ENCODE measurements around the gene ADGRD2.

ADGRD2 gene

DNA sequence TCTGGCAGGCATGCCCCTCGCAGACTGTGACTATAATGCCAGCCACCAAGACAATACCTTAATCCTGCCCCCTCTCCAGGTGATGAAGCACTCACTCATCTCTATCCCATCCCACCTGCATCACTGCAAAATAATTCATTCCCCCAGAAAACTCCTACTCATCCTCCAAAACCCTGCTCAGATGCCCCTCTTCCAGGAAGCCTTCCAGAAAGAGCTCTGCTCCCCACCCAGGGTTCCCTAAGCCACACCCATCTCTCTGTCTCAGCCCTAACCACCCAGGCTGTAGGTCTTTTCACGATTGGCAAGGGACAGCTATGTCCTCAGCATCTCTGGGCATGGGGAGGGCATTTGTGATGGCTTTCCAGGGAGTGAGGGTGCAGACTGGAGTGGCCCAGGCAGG, 39.8 kb downstream of the ADGRD2 start:
- no peak overlapping the region for H3K27ac ChIP-seq
- H3K4me3 ChIP-seq: no peak overlapping the region

DNA sequence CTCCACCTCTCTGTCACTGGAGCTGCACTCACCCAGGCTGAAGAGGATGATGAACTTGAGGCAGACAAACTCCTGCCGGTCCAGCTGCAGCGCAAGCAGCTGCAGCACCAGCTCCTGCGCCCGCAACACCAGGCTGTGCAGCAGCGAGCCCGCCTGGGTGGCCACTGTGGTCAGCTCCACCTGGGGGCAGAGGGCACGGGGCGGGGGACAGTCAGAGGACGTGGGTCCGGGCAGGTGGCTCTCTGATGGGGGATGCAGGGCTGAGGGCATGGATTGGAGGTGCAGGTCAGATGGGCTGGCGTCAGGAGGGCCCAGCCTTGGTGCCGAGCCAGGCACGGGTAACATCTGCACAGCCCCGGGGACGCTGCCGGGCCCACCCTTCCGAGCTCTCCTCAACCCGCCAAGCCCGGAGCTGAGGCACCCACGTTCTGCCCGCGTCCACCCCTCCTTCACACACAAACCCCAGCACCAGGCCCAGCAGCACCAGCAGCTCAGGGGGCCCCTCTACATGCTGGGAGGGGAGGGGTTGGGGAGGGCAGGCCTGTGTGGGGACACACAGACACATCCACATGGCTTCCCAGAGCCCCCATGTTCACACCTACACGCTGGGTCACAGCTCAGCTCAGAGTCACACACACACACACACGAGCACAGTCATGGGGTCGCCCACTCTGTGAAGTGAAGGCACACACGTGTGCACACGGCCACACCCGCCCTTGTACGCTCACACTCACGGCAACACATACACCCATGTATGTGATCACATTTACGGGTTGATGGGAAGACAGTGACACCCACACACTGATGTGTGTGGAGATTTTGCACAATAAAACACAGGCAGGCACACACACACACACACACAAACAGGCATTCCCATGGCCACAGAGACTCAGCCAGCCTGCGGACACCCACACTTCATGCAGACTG, 41.1 kb downstream of the ADGRD2 start:
- Histone ChIP-seq H3K4me3 (no peak overlapping the region), H3K27ac (no peak overlapping the region)

DNA sequence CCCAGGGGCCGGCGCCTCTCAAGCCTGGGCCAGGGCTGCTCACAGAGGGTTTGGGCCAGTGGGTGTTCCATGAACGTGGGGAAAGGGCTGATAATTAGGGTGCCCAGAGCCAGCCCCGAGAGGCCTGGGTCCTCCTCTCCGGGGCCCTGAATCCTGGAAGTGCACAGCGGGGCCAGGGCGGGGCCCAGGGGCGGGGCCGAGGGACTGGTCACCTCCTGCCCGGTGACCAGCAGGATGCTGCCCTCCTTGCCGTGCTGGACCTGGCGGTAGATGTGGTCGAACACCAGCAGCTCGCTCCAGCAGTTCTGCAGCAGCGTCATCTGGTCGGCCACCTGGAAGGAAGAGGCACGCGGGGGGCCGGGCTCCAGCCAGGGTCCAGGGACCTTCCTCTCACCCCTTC, 42.6 kb downstream of the ADGRD2 start:
- Histone ChIP-seq H3K4me3 (no peak overlapping the region), H3K27ac (no peak overlapping the region)

DNA sequence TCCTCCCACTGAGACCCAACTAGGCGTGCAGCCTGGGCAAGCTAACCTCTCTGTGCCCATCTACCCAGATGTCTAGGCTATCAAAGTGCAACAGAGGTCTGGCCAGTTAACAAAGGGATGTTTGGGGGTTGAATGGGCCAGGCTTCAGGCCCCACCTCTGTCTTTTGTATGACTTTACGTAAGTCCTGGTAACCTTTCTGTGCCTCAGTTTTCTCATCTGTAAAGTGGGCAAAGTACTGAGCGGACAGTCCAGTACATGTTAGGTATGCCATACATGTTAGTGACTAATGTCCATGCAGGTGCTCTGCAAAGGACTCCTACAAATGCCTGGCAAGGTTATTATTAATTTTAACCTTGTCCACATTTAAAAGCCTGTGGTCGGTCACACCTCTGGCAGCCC, 43.0 kb downstream of the ADGRD2 start:
- H3K4me3 ChIP-seq: no peak overlapping the region
- no peak overlapping the region for H3K27ac ChIP-seq

DNA sequence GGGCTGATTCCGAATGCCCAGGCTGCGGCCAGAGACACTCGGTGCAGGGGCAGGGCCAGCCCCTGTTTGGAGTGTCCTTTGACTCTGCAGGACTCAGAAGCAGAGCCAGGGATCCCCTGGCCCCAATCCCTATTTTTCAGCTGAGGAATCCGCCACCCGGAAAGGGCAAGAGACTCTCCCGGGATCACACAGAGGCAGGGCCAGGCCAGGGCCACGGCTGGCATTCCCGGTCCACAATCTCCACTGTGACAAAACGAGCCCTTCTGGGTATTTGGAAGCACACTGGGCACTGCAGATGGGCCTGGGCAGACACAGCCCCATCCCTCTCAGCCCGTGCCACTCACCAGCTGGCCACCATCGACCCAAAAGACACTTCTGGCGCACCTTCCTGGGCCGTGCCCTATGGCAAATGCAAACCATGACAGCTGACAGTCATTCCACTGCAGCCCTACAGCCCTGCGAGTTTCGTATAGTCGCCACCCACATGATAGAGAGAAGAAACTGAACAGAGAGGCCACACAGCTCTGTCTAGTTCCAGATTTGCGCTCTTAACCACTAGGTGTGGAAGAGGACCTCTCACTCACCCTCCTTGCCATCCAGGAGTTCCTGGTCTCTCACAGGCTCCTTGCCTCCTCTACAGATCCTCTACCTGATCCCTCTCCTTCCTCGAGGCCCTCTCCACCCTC, 43.7 kb downstream of the ADGRD2 start:
- Histone ChIP-seq H3K27ac (no peak overlapping the region), H3K4me3 (no peak overlapping the region)

DNA sequence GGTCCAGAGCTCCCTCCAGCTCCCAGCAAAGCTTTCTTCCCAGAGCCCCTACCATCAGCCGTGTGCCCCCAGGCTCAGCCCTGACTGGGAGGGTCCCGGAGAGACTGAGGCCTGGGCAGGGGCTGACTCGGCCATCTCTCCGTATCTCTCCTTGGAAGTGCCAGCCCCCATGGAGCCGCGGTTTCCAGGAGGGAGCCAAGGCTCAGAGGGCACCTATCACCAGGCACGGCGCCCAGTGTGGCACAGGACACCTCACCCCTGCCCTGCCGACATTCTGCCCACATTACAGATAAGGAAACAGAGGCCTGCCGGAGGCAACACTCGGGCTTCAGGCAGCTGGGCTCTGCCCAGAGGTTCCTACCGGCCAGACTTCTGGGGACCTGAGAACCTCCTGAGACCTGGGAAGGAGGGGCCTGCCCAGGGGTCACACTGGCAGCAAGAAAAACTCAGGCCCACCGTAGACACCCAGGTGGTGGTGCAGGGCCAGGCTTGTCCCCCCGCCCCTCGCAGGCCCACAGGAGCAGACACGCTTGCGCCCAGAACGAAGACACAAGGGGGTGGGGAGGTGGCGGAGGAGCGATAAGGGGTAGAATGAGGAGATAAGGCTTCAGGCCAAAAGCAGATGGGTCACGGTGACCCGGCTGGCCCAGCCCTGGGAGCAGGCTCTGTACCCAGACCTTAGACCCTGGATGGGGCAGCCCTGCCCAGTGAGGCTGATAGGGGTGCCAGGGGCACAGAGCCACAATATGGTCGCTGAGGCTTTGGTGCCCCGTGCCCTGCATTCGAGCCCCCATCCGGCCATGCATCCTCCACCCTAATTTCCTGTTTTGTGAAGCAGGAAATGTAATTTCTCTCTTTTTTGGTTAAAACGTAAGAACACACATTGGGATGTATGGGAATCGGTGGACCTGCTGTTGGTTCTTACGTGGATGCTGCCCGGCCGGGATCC, 45.1 kb downstream of the ADGRD2 start:
- Histone ChIP-seq H3K4me3 (no peak overlapping the region), H3K27ac (no peak overlapping the region)

DNA sequence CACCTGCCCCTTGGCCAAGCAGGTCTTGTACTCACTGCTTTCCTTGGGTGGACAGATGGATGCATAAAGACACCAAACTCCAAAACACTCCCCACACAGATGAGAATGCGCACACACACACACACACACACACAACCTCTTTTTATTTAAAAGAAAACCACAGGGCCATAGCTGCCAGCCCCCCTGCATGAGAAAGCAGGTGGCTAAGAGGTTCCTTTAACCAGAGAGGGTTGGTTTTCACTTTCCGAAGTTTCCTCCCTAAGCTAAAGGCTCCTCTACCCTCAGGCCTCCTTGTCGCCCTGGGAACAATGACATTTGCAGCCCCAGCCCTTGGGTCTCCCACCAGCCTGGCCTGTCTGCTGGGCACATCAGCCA, 45.8 kb downstream of the ADGRD2 start:
- H3K27ac ChIP-seq: no peak overlapping the region
- H3K4me3 ChIP-seq: no peak overlapping the region

DNA sequence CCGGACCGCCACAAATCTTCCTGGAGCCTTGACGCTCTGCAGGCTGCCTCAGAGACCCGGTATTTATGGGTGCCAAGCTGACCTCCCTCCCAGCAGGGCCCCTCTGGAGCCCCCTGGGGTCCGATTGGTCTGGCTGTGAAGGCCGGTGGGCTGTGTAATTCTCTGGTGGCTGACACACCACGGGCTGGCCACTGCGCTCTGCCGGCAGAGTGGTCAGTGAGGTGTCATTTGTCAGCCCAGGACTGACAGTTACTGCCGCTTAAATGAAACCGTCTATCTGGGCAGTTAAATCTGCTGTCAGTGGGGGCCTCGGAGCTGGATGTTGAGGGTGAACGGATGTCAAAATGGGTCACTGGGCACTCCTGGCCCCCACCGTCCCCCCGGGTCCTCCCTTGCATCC, 46.2 kb downstream of the ADGRD2 start:
- Histone ChIP-seq H3K27ac (no peak overlapping the region), H3K4me3 (no peak overlapping the region)

DNA sequence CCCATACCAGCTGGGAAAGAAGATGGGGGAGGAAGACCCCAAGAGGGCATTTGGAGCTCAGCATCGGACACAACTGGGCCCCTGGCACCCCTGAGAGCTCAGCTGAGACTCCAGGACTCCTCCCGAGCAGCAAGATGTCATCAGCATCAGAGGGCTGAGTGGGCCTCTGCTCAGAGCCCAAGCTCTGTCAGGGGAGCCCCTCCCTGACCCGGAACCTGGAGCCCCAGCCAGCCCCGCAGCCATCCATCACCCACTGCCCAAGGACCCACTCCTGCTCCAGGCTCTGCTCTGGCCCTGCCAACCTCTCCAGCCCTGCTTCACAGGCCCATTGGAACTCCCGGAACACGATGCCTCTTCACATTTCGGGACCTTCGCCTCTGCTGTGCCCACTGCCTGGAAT, 47.2 kb downstream of the ADGRD2 start:
- Histone ChIP-seq H3K4me3 (no peak overlapping the region), H3K27ac (no peak overlapping the region)

DNA sequence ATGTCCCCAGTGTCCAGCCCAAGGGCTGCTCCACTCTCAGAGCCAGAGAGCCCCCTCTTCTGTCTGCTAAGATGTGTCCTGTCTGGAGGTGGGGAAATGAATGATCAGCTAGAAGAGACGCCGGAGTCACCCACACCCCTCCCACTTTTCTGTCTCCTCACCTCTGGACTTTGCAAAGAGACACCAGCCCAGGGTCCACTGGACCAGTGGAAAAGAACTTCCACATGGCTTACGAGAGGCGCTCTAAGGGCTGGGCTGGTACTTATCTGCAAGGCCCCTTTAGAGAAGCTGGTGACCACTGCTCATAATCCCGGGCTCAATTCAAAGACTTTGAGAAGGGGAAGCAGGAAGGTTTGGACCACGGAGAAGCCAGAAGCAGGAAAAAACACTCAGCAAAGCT, 47.8 kb downstream of the ADGRD2 start:
- H3K27ac ChIP-seq: no peak overlapping the region
- no peak overlapping the region for H3K4me3 ChIP-seq

DNA sequence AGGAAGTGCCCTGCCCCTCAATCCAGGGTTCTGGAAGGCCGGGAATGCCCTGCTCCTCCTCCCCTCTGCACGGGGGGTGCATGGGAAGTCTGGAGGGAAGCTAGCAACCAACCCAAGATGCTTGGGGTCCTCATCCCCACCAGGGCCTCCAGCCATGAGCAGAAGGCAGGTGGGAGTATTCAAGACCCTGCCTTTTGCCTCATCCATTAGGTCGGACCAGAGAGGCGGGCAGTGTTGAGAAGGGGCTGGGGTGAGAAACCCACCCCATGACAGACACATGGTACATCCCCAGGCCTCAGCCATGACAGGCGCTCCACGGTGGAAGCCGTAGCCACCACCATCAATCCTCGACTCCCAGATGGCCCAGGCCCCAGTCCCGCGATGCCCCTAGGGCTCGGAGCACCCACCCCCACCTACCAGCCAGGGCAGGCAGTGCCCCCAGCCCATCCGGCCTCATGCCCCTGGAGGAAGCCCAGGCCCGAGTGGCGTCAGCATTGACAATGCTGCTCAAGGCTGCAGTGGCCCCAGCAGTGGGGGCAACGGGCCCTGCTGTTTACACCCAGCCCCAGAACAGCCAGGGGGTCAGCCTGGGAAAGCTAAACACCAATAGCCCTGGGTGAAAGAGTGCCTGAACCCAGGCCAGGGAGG, 48.4 kb downstream of the ADGRD2 start:
- H3K27ac ChIP-seq: no peak overlapping the region

DNA sequence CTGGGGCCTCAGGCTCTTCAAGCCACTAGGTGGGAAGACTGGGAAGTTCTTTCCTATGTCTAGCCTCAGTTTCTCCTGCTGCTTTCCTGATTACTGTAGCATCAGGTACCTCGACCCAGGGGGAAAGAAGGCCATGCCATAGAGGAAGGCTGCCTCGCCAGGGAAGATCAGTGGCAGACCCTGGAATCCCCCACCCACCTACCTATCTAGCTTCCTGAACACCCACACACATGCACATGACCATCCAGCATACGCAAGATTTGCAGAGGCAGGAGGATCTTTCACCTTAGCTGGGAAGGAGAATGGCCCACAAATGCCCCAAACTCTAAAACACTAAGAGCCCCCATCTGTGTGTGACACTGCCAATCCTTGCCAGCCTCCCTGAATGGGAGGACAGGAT, 49.0 kb downstream of the ADGRD2 start:
- H3K27ac ChIP-seq: no peak overlapping the region
- no peak overlapping the region for H3K4me3 ChIP-seq

More for the DNA sequence above, 48.4 kb downstream of the ADGRD2 start:
- no peak overlapping the region for H3K4me3 ChIP-seq

DNA sequence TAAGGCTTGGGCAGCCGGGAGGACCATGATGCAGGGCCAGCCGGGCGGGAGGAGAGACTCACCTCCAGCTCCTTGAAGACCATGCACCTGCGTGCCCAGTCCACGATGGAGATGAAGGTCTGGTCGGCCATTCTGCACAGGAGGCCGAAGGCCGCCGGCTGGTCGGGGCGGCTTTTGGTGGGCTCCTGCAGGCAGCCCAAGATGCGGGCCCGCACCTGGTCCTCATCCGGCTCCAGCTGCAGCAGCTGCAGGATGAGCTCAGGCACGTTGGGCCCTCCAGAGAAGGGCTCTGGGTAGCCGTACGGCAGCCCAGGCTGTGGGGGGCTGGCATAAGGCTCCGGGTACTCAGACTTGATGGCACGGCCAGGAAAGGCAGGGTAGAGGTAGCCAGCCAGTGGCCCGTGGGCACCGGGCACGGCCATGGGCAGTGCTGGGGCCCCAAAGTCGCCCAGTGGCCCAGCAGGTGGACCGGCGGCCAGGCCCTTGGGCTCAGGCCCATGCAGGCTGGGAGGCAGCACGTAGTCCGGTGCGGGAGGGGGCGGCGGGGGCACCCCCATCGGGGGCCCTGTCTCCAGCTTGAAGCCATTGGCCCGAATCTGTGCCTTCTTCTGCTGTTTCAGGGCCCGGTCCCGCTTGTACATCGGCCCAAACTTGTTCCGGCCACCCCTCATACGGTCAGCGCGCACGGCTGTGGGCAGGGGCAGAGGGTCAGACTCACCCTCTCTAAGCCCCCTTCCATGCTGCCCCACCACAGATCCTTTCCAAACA, 50.0 kb downstream of the ADGRD2 start:
- Histone ChIP-seq H3K27ac (no peak overlapping the region), H3K4me3 (no peak overlapping the region)

DNA sequence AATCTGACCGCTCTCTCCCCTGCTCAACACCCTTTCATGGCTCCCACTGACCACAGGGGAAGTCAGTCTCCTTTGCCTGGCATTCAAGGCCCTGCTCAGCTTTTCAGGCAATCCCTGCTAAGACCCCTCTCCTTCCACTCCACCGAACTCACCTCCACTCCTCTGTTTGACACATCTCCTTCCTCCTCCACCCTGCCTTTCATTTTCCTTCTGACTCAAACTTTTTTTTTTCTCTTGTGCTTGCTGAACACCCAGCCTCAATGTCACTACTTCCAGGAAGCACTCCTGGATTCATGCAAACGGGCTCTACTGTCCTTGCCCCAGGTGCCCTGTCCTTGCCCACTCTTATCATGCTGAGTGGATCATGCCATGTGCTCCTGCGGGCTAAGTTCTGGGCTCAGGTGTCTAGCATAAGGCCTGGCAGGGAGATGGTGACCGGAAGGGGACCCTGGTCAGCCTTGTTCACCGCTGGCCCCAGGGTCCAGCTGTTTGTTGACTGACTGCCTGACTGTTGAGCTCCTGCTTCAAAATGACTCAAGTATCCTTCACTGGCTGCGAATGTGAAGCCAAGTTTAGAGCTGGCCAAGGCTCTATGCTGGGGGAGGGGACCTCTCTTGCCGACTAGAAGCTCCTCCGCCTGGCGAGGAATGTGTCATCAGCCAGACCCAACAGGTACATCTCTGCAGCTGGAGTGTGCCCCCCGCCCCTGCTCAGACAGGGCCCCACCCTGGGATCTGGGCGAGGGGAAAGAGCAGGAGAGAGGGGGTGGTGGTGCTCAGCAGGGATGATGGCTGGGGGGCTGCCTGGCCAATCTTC, 50.8 kb downstream of the ADGRD2 start:
- H3K4me3 ChIP-seq: no peak overlapping the region
- no peak overlapping the region for H3K27ac ChIP-seq

DNA sequence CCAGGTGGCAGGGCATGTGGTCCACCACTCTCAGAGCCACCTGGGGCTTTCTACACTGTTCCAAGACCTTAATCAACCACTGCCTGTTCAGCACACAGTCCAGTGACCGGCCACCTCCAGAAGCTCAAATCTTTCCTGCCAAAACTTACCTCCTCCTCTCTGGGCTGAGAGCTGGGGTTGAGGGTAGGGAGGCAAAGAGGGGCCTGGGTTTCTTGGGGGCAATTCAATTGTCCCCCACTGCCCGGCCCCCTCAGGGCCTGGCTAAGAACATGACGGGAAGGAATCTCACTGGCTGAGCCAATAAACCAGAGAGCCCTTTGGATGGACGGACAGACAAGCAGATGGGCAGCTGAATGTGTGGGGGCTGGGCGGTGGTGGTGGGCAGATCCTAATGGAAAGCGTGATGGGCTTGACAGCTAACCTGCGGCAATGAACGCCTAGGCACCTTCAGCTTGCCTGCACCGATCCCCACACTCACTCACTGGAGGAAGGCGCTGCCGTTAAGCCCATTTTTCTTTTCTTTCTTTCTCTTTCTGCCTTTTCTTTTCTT, 51.6 kb downstream of the ADGRD2 start:
- H3K4me3 ChIP-seq: no peak overlapping the region
- H3K27ac ChIP-seq: no peak overlapping the region

DNA sequence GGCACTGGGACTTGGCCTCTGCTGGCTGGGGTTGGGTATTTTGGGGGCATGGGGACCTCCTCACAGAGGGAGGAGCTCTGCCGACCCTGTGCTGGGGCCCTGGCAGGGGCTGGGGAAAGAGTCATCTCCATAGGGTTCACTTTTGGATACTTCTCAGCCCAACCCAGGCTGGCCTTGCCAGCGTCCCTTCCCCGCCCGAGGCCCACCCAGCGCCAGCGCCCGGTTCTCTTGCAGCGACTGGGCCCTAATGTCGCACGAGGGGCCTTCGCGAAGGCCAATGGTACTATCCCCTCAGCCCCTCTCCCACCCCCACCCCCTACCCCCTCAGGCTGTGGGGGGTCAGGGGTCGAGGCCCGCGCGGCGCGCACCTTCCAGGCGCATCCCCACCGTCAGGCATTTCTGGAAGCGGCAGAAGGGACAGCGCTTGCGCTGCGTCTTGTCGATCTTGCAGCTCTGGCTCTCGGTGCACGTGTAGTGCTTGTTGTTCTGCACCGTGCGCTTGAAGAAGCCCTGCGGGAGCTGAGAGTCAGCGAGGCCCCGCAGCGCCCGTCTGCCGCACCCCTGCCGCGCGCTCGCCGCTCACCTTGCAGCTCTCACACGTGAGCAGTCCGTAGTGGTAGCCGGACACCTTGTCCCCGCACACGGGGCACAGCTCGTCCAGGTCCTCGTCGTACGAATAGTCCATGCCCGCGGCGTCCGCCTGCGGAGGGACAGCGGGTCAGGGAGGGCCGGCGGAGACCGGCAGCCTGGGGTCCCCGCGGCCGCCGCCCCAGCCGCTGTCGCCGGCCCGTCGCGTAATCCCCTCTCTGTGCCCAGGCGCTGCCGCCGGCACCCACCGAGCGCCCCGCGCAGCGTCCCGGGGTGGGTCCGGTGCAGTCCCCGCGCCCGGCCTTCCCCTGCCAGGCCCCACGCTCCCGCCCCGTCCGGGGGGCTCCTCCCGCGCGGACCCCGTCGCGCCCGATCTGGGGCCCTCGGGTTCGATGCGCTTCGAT, 52.8 kb downstream of the ADGRD2 start:
- H3K4me3 ChIP-seq: no peak overlapping the region
- H3K27ac ChIP-seq: no peak overlapping the region
